Esophagus squamous epithelium (tissue), 5 donors: ENCODE results near the gene GPBP1L1. TPM values are rescaled to one million over a fixed set of nuclear protein-coding genes. Genes with fewer than 3 reads are reported as not detected.

Experiments used
- DNase-seq: peaks from one replicate; lab custom pipeline; 2025; lab: John Stamatoyannopoulos, UW
- H3K27ac ChIP-seq, 4 donors: fragments of 200-600 bp; sonication (generic); one replicate each; pipeline ENCODE4 v1.5.1; 2016 to 2019; ENCODE audit warnings: mild to moderate bottlenecking in 1 of 4
- H3K27me3 ChIP-seq, 4 donors: fragments of 200-600 bp; sonication (generic); 1 replicate in 3 of 4; 2 replicates in 1 of 4; pipeline versions ENCODE4 v1.5.1 to v1.6.0; 2017 to 2021; ENCODE audit warnings: antibody characterized with exemption in 1 of 4
- H3K36me3 ChIP-seq, 3 donors: fragments of 200-600 bp; sonication (generic); one replicate each; pipeline ENCODE4 v1.5.1; 2016 to 2019
- H3K4me1 ChIP-seq, 3 donors: fragments of 200-600 bp; sonication (generic); one replicate each; pipeline ENCODE4 v1.5.1; 2017 to 2019
- H3K4me3 ChIP-seq, 4 donors: fragments of 200-600 bp; sonication (generic); 1 replicate in 3 of 4; 2 replicates in 1 of 4; pipeline ENCODE4 v1.5.1; 2016 to 2019; ENCODE audit warnings: mild to moderate bottlenecking in 2 of 4, moderate library complexity in 1 of 4
- H3K9me3 ChIP-seq, 3 donors: fragments of 200-600 bp; sonication (generic); one replicate each; pipeline ENCODE4 v1.5.1; 2016 to 2019
- CTCF ChIP-seq, 6 experiments: fragments of 450-650 bp in 4 of 6; fragments of 200-600 bp in 2 of 6; sonication (generic) in 2 of 6; IDR thresholded peaks; one replicate each; pipeline ENCODE4 v1.5.1; 2016 to 2019; ENCODE audit warnings: antibody characterized with exemption in 6 of 6, mild to moderate bottlenecking in 4 of 6, moderate library complexity in 4 of 6
- POLR2A ChIP-seq, 4 donors: fragments of 450-650 bp; IDR thresholded peaks; one replicate each; pipeline ENCODE4 v1.6.1; 2017; ENCODE audit warnings: antibody characterized with exemption in 4 of 4, mild to moderate bottlenecking in 4 of 4, moderate library complexity in 3 of 4
- WGBS, 2 donors: methylation state at CpG; one replicate each; pipeline ENCODE4 v1.1.5; 2018; 5-methylcytosine and 5-hydroxymethylcytosine counted together
- intact Hi-C: fragments of 100-400 bp; cut with DNase I; formaldehyde crosslinking; loops from one replicate; pipeline ENCODE4 v1.15.0; 2022
- total RNA-seq, 4 donors: library from RNA; depleted of rRNA; stranded (reverse); fragments of >200 nt; gene quantifications; one replicate each; pipeline ENCODE4 v1.1.0, GENCODE V29; 2016
- donor health status: DM: yes; HTN: yes; CAD: no.

Gene GPBP1L1
- total RNA-seq, 4 donors from 2014 or later = 67.3 to 139 (median 97.7) TPM

- intact Hi-C loops = no loop called here
- Histone ChIP-seq H3K27me3 (no peaks in the 10 kb centered on the region), H3K4me1 (no peaks in the 10 kb centered on the region), H3K27ac (no peak overlapping the region), H3K36me3 (peaks cover 21 to 100% (median 49%) of the 10 kb centered on the region in 3 donors), H3K9me3 (no peaks in the 10 kb centered on the region), H3K4me3 (no peak overlapping the region)
- WGBS, 2 donors = 88 to 96% methylated on average over 3 of the region's 3 CpGs
- TF ChIP-seq POLR2A (IDR thresholded peaks at IDR 0.05) (no peak), CTCF (IDR thresholded peaks at IDR 0.05) (no peak)
- no peak for DNase-seq
These were observed 29.6 kb downstream of the GPBP1L1 start for GRCh38 chr1:45656573-45657226.

- Histone ChIP-seq H3K27me3 (no peaks in the 10 kb centered on the region), H3K9me3 (no peaks in the 10 kb centered on the region), H3K36me3 (peaks cover 21 to 100% (median 53%) of the 10 kb centered on the region in 3 donors), H3K4me3 (no peak overlapping the region), H3K27ac (no peak overlapping the region), H3K4me1 (no peaks in the 10 kb centered on the region)
- TF ChIP-seq POLR2A (IDR thresholded peaks at IDR 0.05) (no peak), CTCF (IDR thresholded peaks at IDR 0.05) (no peak)
- DNase-seq = no peak
- intact Hi-C loops = no loop called here
- 59 to 70% methylated on average over 11 to 12 of the region's 12 CpGs for WGBS, 2 donors
These were observed 31.6 kb downstream of the GPBP1L1 start for GRCh38 chr1:45654540-45655280.

- Histone ChIP-seq H3K36me3 (peaks cover 0 to 89% (median 15%) of the 10 kb centered on the region in 3 donors), H3K4me3 (no peak overlapping the region), H3K4me1 (peaks cover 0 to 18% (median 8%) of the 10 kb centered on the region in 3 donors), H3K9me3 (no peaks in the 10 kb centered on the region), H3K27me3 (no peaks in the 10 kb centered on the region), H3K27ac (peak overlapping the region in 2 of 4 donors; percentile 10 to 13)
- 70 to 80% methylated on average over 8 of the region's 9 CpGs for WGBS, 2 donors
- DNase-seq = no peak
- no peak for TF ChIP-seq CTCF (IDR thresholded peaks at IDR 0.05)
- no peak for TF ChIP-seq POLR2A (IDR thresholded peaks at IDR 0.05)
- intact Hi-C loops = no loop called here
These were observed 38.9 kb downstream of the GPBP1L1 start for GRCh38 chr1:45647248-45648021.

GRCh38 chr1:45644661-45645060 lies 41.7 kb downstream of the GPBP1L1 start:
- intact Hi-C loops = no loop called here
- H3K36me3 ChIP-seq = peaks cover 0 to 89% (median 5%) of the 10 kb centered on the region in 3 donors
- no peaks in the 10 kb centered on the region for H3K9me3 ChIP-seq
- no peaks in the 10 kb centered on the region for H3K27me3 ChIP-seq
- H3K4me3 ChIP-seq = no peak overlapping the region
- DNase-seq = no peak
- peaks cover 0 to 24% (median 8%) of the 10 kb centered on the region in 3 donors for H3K4me1 ChIP-seq
- H3K27ac ChIP-seq = peak overlapping the region in 2 of 4 donors; percentile 35 to 40
- TF ChIP-seq POLR2A (IDR thresholded peaks at IDR 0.05) = no peak
- TF ChIP-seq CTCF (IDR thresholded peaks at IDR 0.05) = no peak
- 89 to 94% methylated on average over 2 of the region's 2 CpGs for WGBS, 2 donors
